HepG2 (cell line): ENCODE results near the gene THRAP3. TPM values are rescaled to one million over a fixed set of nuclear protein-coding genes. Genes with fewer than 3 reads are reported as not detected.

Experiments
- ATAC-seq: fragments of 200-7000 bp; cut with Tn5 transposase; 3 replicates; pipeline ENCODE4 v1.9.1; 2020; ENCODE audit warnings: mild to moderate bottlenecking, moderate library complexity
- BruUV-seq: library from RNA; stranded (reverse); fragments of 400-500 nt; replicated peaks from 2 replicates; lab custom pipeline; 2021; lab: Mats Ljungman, UMichigan
- CTCF ChIA-PET: fragments of 300-600 bp; formaldehyde crosslinking; extraction: SDS; loops from one replicate; lab custom pipeline; 2021; ENCODE audit warnings: low total read pairs, inconsistent platforms, low intra/inter-chr PET ratio; lab: Yijun Ruan, JAX
- POLR2A ChIA-PET: fragments of 350-600 bp; sonication (Branson Sonifier 250); formaldehyde crosslinking; loops from one replicate; lab custom pipeline; 2020; ENCODE audit warnings: antibody characterized with exemption, inconsistent platforms; lab: Yijun Ruan, JAX
- DNase-seq: peaks from one replicate; pipeline ENCODE4 v3.0.0-alpha.2; 2015; ENCODE audit warnings: low spot score
- FAIRE-seq: peaks from 3 replicates; lab custom pipeline; 2011; peaks lifted over from hg19 to GRCh38; lab: Jason Lieb, UNC
- H2AFZ ChIP-seq: one replicate; pipeline ENCODE4 v1.6.1; 2011; ENCODE audit warnings: low read length, inconsistent platforms
- H3K27ac ChIP-seq: fragments of 300-600 bp; 3 replicates; pipeline ENCODE4 v1.8.0; 2011; ENCODE audit warnings: mixed run types, mild to moderate bottlenecking, mixed read lengths, low read length, inconsistent platforms; ENCODE audit not compliant: insufficient read depth; ENCODE audit errors: extremely low read length
- H3K27me3 ChIP-seq, 2 experiments: fragments of 200-600 bp in 1 of 2; 2 replicates in 1 of 2; 3 replicates in 1 of 2; pipeline versions ENCODE4 v1.6.0 to v1.8.0; 2011; ENCODE audit warnings: low read length in 2 of 2, mild to moderate bottlenecking in 2 of 2, moderate library complexity in 2 of 2, inconsistent platforms in 1 of 2; ENCODE audit not compliant: insufficient read depth in 2 of 2, control insufficient read depth in 1 of 2
- H3K36me3 ChIP-seq, 2 experiments: fragments of 200-600 bp in 1 of 2; replicated peaks in 1 of 2; 2 replicates in 1 of 2; 3 replicates in 1 of 2; pipeline versions ENCODE4 v1.5.1 to v1.8.0; 2011; ENCODE audit warnings: low read length in 2 of 2, inconsistent platforms in 1 of 2; ENCODE audit not compliant: insufficient read depth in 2 of 2, control insufficient read depth in 1 of 2
- H3K4me1 ChIP-seq: 2 replicates; pipeline ENCODE4 v1.5.1; 2012; ENCODE audit warnings: low read length, inconsistent platforms; ENCODE audit not compliant: insufficient read depth
- H3K4me2 ChIP-seq: 2 replicates; pipeline ENCODE4 v1.6.0; 2011; ENCODE audit warnings: low read depth, low read length, inconsistent platforms
- H3K4me3 ChIP-seq, 3 experiments: fragments of 200-600 bp in 1 of 3; sonication (generic), shearing (Covaris generic) in 1 of 3; replicated peaks in 1 of 3; 2 replicates each; pipeline ENCODE4 v1.5.1; 2011 to 2016; ENCODE audit warnings: low read length in 3 of 3, inconsistent platforms in 2 of 3, low read depth in 2 of 3, mild to moderate bottlenecking in 2 of 3, control low read depth in 1 of 3, mixed read lengths in 1 of 3; ENCODE audit not compliant: insufficient read depth in 1 of 3
- H3K79me2 ChIP-seq: one replicate; pipeline ENCODE4 v1.6.1; 2011; ENCODE audit warnings: low read length, inconsistent platforms; ENCODE audit not compliant: insufficient read depth
- H3K9ac ChIP-seq: 2 replicates; pipeline ENCODE4 v1.6.0; 2011; ENCODE audit warnings: mild to moderate bottlenecking, low read depth, low read length, inconsistent platforms; ENCODE audit not compliant: insufficient read depth
- H3K9me3 ChIP-seq: 2 replicates; pipeline ENCODE4 v1.5.1; 2012; ENCODE audit warnings: mild to moderate bottlenecking, low read length
- H4K20me1 ChIP-seq: 2 replicates; pipeline ENCODE4 v1.6.0; 2011; ENCODE audit warnings: inconsistent platforms, mild to moderate bottlenecking, low read length, moderate library complexity; ENCODE audit not compliant: insufficient read depth
- ATAD3A ChIP-seq: sonication (generic); formaldehyde crosslinking; IDR thresholded peaks from 2 replicates; pipeline ENCODE4 v1.4.0; 2020; ENCODE audit warnings: missing genetic modification reagents
- TOPORS ChIP-seq: sonication (generic); formaldehyde crosslinking; IDR thresholded peaks from 2 replicates; pipeline ENCODE4 v1.8.0; 2023; ENCODE audit warnings: mild to moderate bottlenecking, missing genetic modification reagents
- ZNF326 ChIP-seq: sonication (generic); formaldehyde crosslinking; IDR thresholded peaks from 2 replicates; pipeline ENCODE4 v1.4.0; 2020; ENCODE audit warnings: missing genetic modification reagents, borderline replicate concordance
- ZNF337 ChIP-seq: sonication (generic); formaldehyde crosslinking; IDR thresholded peaks from 2 replicates; pipeline ENCODE4 v1.5.1; 2020; ENCODE audit warnings: missing genetic modification reagents, low read depth, mild to moderate bottlenecking, borderline replicate concordance
- ZNF761 ChIP-seq: sonication (generic); formaldehyde crosslinking; conservative IDR thresholded peaks from 2 replicates; pipeline ENCODE4 v1.4.0; 2020; ENCODE audit warnings: mild to moderate bottlenecking, missing genetic modification reagents
- WGBS: methylation state at CpG from one replicate; pipeline ENCODE4 v1.1.6; 2017; ENCODE audit warnings: low lambda C conversion rate; 5-methylcytosine and 5-hydroxymethylcytosine counted together
- in situ Hi-C: cut with HindIII; loops from 2 replicates; pipeline ENCODE4 v1.10.0; 2017; ENCODE audit warnings: low pct_unique_long_range_greater_than_20kb; ENCODE audit not compliant: extremely low pct_ligation_motif_present
- intact Hi-C: fragments of 100-400 bp; cut with micrococcal nuclease; formaldehyde crosslinking; loops from one replicate; pipeline ENCODE4 v1.10.0; 2022; ENCODE audit not compliant: unreplicated experiment
- polyA plus RNA-seq, 8 experiments: library from polyadenylated mRNA; depleted of rRNA in 3 of 8; stranded (reverse) in 7 of 8; unstranded in 1 of 8; fragments of >200 nt; fragmentation: Illumina TruSeq in 4 of 8; extraction: Trizol in 4 of 8; gene quantifications; 2 replicates each; pipeline versions ENCODE4 v1.2.1 to v1.2.3, GENCODE V29; 2011 to 2016; ENCODE audit warnings: low read depth in 4 of 8, missing spikeins in 1 of 8, mixed read lengths in 1 of 8; ENCODE audit not compliant: insufficient read depth in 1 of 8
- total RNA-seq, 5 experiments: library from RNA; depleted of rRNA; stranded (reverse); fragments of >200 nt; fragmentation: Illumina TruSeq; extraction: Trizol; gene quantifications; 2 replicates each; pipeline ENCODE4 v1.2.3, GENCODE V29; 2016; ENCODE audit warnings: low read depth in 1 of 5
- TF ChIP-seq, protein P1 (sequence below): fragments of 450-650 bp; IDR thresholded peaks from 2 replicates; pipeline ENCODE4 v1.6.1; 2017
- TF ChIP-seq, protein P2 (sequence below), 2 experiments: IDR thresholded peaks; 2 replicates each; pipeline ENCODE4 v1.6.1; 2011 to 2012; ENCODE audit warnings: low read length in 2 of 2, borderline replicate concordance in 1 of 2, low read depth in 1 of 2, mild to moderate bottlenecking in 1 of 2, moderate library complexity in 1 of 2
- TF ChIP-seq, protein P3 (sequence below): sonication (generic); formaldehyde crosslinking; IDR thresholded peaks from 2 replicates; pipeline ENCODE4 v1.5.1; 2020; ENCODE audit warnings: mild to moderate bottlenecking, missing genetic modification reagents, borderline replicate concordance
- TF ChIP-seq, protein P4 (sequence below): sonication (generic); formaldehyde crosslinking; IDR thresholded peaks from 2 replicates; pipeline ENCODE4 v1.5.0; 2020; ENCODE audit warnings: missing genetic modification reagents, mild to moderate bottlenecking, borderline replicate concordance

Gene THRAP3
- total and polyA plus RNA-seq, 2 of the 13 experiments (the other 11 are each of a cell fraction or from before 2014, with no cell fraction given): 45.0 to 92.6 TPM

DNA sequence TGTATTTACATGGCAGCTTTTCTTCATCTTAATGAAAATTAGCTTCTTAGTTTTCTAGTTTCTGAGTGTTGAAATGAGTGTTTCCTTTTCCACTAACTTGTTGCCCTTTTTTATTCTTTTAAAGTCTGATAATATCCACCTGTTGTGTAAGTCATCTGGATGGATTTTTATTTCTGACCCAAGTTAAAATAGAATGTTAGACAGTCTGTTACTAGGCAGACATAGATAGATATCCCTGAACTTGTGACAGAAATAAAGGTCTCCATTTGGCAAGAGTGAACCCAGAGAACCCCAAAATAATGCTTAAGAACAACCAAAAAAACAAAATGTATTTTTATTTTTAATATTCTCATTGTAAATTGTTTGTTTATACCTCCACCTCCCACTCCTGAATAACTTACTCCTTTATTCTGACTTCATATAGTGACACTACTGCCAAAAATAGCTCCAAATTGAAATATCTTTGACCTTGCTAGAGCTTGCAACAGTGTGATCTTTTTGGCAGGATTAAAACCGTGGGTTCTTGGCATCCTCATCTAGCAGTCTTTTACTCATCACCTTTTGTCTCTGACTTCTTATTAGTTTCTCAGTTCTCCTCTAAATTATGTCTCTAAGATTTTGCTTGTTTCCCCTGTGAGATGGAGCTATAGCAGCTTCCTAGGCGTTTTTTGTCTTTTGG lies 55.0 kb downstream of the THRAP3 start:
- H4K20me1 ChIP-seq: no peaks in the 10 kb centered on the region
- intact Hi-C loops: no loop called here
- FAIRE-seq (no peak), DNase-seq (no peak), ATAC-seq (no peak)
- H3K79me2 ChIP-seq: peaks cover 42% of the 10 kb centered on the region
- no peak overlapping the region for H3K4me2 ChIP-seq
- ChIA-PET POLR2A (interaction anchor here (0.9 kb wide), 1 partner anchor 31 kb away, joined by 3 read pairs; no protein-coding TSS in a partner anchor), CTCF (no interaction called here)
- in situ Hi-C loops: no loop called here
- TF ChIP-seq ZNF761 (CRISPR knock-in tag) (no peak), ATAD3A (CRISPR knock-in tag) (no peak), ZNF337 (CRISPR knock-in tag) (no peak), ZNF326 (CRISPR knock-in tag) (no peak), TOPORS (CRISPR knock-in tag) (no peak)
- TF ChIP-seq, protein P1, sequence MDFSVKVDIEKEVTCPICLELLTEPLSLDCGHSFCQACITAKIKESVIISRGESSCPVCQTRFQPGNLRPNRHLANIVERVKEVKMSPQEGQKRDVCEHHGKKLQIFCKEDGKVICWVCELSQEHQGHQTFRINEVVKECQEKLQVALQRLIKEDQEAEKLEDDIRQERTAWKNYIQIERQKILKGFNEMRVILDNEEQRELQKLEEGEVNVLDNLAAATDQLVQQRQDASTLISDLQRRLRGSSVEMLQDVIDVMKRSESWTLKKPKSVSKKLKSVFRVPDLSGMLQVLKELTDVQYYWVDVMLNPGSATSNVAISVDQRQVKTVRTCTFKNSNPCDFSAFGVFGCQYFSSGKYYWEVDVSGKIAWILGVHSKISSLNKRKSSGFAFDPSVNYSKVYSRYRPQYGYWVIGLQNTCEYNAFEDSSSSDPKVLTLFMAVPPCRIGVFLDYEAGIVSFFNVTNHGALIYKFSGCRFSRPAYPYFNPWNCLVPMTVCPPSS: no peak
- TF ChIP-seq, protein P2, sequence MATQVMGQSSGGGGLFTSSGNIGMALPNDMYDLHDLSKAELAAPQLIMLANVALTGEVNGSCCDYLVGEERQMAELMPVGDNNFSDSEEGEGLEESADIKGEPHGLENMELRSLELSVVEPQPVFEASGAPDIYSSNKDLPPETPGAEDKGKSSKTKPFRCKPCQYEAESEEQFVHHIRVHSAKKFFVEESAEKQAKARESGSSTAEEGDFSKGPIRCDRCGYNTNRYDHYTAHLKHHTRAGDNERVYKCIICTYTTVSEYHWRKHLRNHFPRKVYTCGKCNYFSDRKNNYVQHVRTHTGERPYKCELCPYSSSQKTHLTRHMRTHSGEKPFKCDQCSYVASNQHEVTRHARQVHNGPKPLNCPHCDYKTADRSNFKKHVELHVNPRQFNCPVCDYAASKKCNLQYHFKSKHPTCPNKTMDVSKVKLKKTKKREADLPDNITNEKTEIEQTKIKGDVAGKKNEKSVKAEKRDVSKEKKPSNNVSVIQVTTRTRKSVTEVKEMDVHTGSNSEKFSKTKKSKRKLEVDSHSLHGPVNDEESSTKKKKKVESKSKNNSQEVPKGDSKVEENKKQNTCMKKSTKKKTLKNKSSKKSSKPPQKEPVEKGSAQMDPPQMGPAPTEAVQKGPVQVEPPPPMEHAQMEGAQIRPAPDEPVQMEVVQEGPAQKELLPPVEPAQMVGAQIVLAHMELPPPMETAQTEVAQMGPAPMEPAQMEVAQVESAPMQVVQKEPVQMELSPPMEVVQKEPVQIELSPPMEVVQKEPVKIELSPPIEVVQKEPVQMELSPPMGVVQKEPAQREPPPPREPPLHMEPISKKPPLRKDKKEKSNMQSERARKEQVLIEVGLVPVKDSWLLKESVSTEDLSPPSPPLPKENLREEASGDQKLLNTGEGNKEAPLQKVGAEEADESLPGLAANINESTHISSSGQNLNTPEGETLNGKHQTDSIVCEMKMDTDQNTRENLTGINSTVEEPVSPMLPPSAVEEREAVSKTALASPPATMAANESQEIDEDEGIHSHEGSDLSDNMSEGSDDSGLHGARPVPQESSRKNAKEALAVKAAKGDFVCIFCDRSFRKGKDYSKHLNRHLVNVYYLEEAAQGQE (IDR thresholded peaks at IDR 0.05; ENCODE audit: borderline replicate concordance in 1 of 2, low read depth in 1 of 2, low read length in 2 of 2): no peak
- TF ChIP-seq, protein P3, sequence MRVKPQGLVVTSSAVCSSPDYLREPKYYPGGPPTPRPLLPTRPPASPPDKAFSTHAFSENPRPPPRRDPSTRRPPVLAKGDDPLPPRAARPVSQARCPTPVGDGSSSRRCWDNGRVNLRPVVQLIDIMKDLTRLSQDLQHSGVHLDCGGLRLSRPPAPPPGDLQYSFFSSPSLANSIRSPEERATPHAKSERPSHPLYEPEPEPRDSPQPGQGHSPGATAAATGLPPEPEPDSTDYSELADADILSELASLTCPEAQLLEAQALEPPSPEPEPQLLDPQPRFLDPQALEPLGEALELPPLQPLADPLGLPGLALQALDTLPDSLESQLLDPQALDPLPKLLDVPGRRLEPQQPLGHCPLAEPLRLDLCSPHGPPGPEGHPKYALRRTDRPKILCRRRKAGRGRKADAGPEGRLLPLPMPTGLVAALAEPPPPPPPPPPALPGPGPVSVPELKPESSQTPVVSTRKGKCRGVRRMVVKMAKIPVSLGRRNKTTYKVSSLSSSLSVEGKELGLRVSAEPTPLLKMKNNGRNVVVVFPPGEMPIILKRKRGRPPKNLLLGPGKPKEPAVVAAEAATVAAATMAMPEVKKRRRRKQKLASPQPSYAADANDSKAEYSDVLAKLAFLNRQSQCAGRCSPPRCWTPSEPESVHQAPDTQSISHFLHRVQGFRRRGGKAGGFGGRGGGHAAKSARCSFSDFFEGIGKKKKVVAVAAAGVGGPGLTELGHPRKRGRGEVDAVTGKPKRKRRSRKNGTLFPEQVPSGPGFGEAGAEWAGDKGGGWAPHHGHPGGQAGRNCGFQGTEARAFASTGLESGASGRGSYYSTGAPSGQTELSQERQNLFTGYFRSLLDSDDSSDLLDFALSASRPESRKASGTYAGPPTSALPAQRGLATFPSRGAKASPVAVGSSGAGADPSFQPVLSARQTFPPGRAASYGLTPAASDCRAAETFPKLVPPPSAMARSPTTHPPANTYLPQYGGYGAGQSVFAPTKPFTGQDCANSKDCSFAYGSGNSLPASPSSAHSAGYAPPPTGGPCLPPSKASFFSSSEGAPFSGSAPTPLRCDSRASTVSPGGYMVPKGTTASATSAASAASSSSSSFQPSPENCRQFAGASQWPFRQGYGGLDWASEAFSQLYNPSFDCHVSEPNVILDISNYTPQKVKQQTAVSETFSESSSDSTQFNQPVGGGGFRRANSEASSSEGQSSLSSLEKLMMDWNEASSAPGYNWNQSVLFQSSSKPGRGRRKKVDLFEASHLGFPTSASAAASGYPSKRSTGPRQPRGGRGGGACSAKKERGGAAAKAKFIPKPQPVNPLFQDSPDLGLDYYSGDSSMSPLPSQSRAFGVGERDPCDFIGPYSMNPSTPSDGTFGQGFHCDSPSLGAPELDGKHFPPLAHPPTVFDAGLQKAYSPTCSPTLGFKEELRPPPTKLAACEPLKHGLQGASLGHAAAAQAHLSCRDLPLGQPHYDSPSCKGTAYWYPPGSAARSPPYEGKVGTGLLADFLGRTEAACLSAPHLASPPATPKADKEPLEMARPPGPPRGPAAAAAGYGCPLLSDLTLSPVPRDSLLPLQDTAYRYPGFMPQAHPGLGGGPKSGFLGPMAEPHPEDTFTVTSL (CRISPR knock-in tag): no peak
- TF ChIP-seq, protein P4, sequence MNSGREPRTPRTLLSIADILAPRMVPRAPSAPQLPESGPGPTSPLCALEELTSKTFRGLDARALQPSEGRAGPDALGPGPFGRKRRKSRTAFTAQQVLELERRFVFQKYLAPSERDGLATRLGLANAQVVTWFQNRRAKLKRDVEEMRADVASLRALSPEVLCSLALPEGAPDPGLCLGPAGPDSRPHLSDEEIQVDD (CRISPR knock-in tag): no peak
- H3K36me3 ChIP-seq: peaks cover 0 to 39% of the 10 kb centered on the region in 2 experiments; a peak in 4 of 5 replicates
- BruUV-seq: no TSS peak
- H3K4me3 ChIP-seq: no peak overlapping the region
- 89% methylated on average over 2 of the region's 2 CpGs for WGBS
- H3K9me3 ChIP-seq: no peaks in the 10 kb centered on the region
- H3K4me1 ChIP-seq: no peaks in the 10 kb centered on the region
- no peaks in the 10 kb centered on the region for H3K27me3 ChIP-seq
- H3K9ac ChIP-seq: no peak overlapping the region
- H2AFZ ChIP-seq: no peak overlapping the region
- no peak overlapping the region for H3K27ac ChIP-seq
